ENCODE data around the gene VAV2.
"Not testable (repeated sequence)": the region's sequence is repeated elsewhere in the genome, so short reads cannot be mapped to it uniquely, and the experiment has no call there.

The VAV2 gene

GRCh38 chr9:133924453-133924852 lies 67.7 kb downstream of the VAV2 start:
- H3K4me3 ChIP-seq (ENCODE audit: low read depth, low read length) = no peak overlapping the region
- in situ Hi-C loops (cut with HindIII; ENCODE audit: low sequenced_read_pairs) = no loop called here
- TF ChIP-seq CTCF (IDR thresholded peaks at IDR 0.05; ENCODE audit: low read depth, low read length, missing control alignments) = no peak
- DNase-seq (ENCODE audit: low read depth) = no peak

GRCh38 chr9:133923608-133924007 lies 68.5 kb downstream of the VAV2 start:
- in situ Hi-C loops (cut with HindIII; ENCODE audit: low sequenced_read_pairs); H3K4me3 ChIP-seq (ENCODE audit: low read depth, low read length); DNase-seq (ENCODE audit: low read depth): not testable (repeated sequence)

GRCh38 chr9:133921866-133922265 lies 70.3 kb downstream of the VAV2 start:
- DNase-seq (ENCODE audit: low read depth) = no peak
- H3K4me3 ChIP-seq (ENCODE audit: low read depth, low read length) = no peak overlapping the region
- TF ChIP-seq CTCF (IDR thresholded peaks at IDR 0.05; ENCODE audit: low read depth, low read length, missing control alignments) = no peak
- in situ Hi-C loops (cut with HindIII; ENCODE audit: low sequenced_read_pairs) = no loop called here

- no peak overlapping the region for H3K4me3 ChIP-seq (ENCODE audit: low read depth, low read length)
- TF ChIP-seq CTCF (IDR thresholded peaks at IDR 0.05; ENCODE audit: low read depth, low read length, missing control alignments) = no peak
- no peak for DNase-seq (ENCODE audit: low read depth)
- in situ Hi-C loops (cut with HindIII; ENCODE audit: low sequenced_read_pairs) = no loop called here
Observed at GRCh38 chr9:133920471-133920870, 71.7 kb downstream of the VAV2 start.

GRCh38 chr9:133919253-133920115 lies 72.6 kb downstream of the VAV2 start:
- TF ChIP-seq CTCF (IDR thresholded peaks at IDR 0.05; ENCODE audit: low read depth, low read length, missing control alignments) = no peak
- in situ Hi-C loops (cut with HindIII; ENCODE audit: low sequenced_read_pairs) = loop anchor here (5.0 kb wide), 1 partner anchor 92 kb away; no protein-coding TSS in a partner anchor
- no peak for DNase-seq (ENCODE audit: low read depth)
- no peak overlapping the region for H3K4me3 ChIP-seq (ENCODE audit: low read depth, low read length)

- DNase-seq (ENCODE audit: low read depth) = no peak
- TF ChIP-seq CTCF (IDR thresholded peaks at IDR 0.05; ENCODE audit: low read depth, low read length, missing control alignments) = no peak
- in situ Hi-C loops (cut with HindIII; ENCODE audit: low sequenced_read_pairs) = loop anchor here (5.0 kb wide), 1 partner anchor 91 kb away; no protein-coding TSS in a partner anchor
- H3K4me3 ChIP-seq (ENCODE audit: low read depth, low read length) = no peak overlapping the region
Observed at GRCh38 chr9:133918111-133918813, 73.9 kb downstream of the VAV2 start.

- in situ Hi-C loops (cut with HindIII; ENCODE audit: low sequenced_read_pairs) = loop anchor here (5.0 kb wide), 1 partner anchor 90 kb away; no protein-coding TSS in a partner anchor
- DNase-seq (ENCODE audit: low read depth) = no peak
- no peak overlapping the region for H3K4me3 ChIP-seq (ENCODE audit: low read depth, low read length)
- TF ChIP-seq CTCF (IDR thresholded peaks at IDR 0.05; ENCODE audit: low read depth, low read length, missing control alignments) = no peak
Observed at GRCh38 chr9:133917375-133917774, 74.7 kb downstream of the VAV2 start.

Data from astrocyte of the cerebellum (primary cell).